HCT116 (cell line): ENCODE results near the gene SORCS2.

ENCODE experiments used
- CEBPB ChIP-seq: IDR thresholded peaks from 2 replicates; pipeline ENCODE4 v1.6.1; 2012; ENCODE audit warnings: low read depth
- EGR1 ChIP-seq: IDR thresholded peaks from 2 replicates; pipeline ENCODE4 v1.6.1; 2012; ENCODE audit warnings: low read depth
- JUND ChIP-seq: IDR thresholded peaks from 2 replicates; pipeline ENCODE4 v1.6.1; 2012
- POLR2A ChIP-seq: IDR thresholded peaks from 2 replicates; pipeline ENCODE4 v1.7.0; 2011; ENCODE audit warnings: borderline replicate concordance; ENCODE audit not compliant: insufficient read depth, insufficient read length; ENCODE audit errors: extremely low read depth
- POLR2AphosphoS5 ChIP-seq: IDR thresholded peaks from 2 replicates; pipeline ENCODE4 v1.6.1; 2011; ENCODE audit warnings: mild to moderate bottlenecking, low read depth, low read length, moderate library complexity
- RAD21 ChIP-seq: IDR thresholded peaks from 2 replicates; pipeline ENCODE4 v1.6.1; 2012; ENCODE audit warnings: low read depth, mild to moderate bottlenecking
- TF ChIP-seq, protein P1 (sequence below), 3 experiments: fragments of 200-600 bp in 1 of 3; sonication (generic) in 1 of 3; IDR thresholded peaks in 2 of 3; conservative IDR thresholded peaks in 1 of 3; 2 replicates each; pipeline ENCODE4 v1.5.1; 2012 to 2017; ENCODE audit warnings: low read depth in 2 of 3, low read length in 2 of 3, antibody characterized with exemption in 1 of 3, borderline replicate concordance in 1 of 3, control low read depth in 1 of 3, mild to moderate bottlenecking in 1 of 3, mixed read lengths in 1 of 3, mixed run types in 1 of 3, moderate library complexity in 1 of 3; ENCODE audit not compliant: insufficient read depth in 1 of 3

DNA sequence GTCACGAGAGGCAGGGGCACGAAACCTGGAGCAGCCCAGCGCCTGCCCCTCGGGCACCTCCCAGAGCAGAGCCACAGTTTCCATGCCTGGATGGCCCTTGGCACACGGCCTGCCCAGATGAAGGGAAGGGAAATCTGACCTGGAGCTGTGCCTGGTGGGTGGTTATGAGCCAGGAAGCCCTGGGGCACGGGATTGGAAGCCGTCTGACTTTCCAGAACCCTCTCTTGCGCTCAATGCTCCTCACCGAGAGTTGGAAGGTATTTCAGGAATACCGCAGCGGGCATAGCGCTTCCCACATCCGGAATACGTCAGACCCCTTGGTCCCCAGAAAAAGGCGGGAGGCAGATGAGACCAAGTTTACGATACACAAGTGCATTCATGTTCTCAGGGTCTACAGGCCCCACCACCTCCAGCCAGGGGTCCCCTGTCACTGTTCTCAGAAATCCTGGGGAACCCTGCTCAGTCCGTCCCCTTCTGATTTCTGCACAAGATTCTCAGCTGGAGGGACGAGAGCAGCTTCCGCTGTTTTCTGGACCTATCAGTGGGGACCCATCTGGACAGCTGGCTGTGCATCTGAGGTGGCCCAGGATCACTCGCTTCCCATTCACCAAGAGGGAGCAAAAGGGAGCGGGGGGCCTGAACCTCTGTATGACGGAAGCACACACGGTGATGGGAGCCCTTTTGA, 574.5 kb downstream of the SORCS2 start:
- TF ChIP-seq, protein P1, sequence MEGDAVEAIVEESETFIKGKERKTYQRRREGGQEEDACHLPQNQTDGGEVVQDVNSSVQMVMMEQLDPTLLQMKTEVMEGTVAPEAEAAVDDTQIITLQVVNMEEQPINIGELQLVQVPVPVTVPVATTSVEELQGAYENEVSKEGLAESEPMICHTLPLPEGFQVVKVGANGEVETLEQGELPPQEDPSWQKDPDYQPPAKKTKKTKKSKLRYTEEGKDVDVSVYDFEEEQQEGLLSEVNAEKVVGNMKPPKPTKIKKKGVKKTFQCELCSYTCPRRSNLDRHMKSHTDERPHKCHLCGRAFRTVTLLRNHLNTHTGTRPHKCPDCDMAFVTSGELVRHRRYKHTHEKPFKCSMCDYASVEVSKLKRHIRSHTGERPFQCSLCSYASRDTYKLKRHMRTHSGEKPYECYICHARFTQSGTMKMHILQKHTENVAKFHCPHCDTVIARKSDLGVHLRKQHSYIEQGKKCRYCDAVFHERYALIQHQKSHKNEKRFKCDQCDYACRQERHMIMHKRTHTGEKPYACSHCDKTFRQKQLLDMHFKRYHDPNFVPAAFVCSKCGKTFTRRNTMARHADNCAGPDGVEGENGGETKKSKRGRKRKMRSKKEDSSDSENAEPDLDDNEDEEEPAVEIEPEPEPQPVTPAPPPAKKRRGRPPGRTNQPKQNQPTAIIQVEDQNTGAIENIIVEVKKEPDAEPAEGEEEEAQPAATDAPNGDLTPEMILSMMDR (IDR thresholded peaks at IDR 0.05 in 2 of 3, conservative IDR thresholded peaks at IDR 0.05 in 1 of 3; ENCODE audit: borderline replicate concordance in 1 of 3, insufficient read depth in 1 of 3, low read depth in 2 of 3, low read length in 2 of 3), result no peak
- TF ChIP-seq JUND (no peak), POLR2A (no peak), POLR2AphosphoS5 (no peak), CEBPB (no peak), EGR1 (no peak), RAD21 (no peak)
